NCI-H1105 treated with DMSO at 0.1 percent for 48 hours (cell line): ENCODE data around the gene HABP2.
A peak's percentile ranks its signal among the peaks of the same experiment; 100 is the strongest.

Experiments
- DNase-seq: peaks from one replicate; lab custom pipeline; 2025; lab: John Stamatoyannopoulos, UW

HABP2 gene

GRCh38 chr10:113552701-113553100 is at the start of gene HABP2:
HABP2 (plus strand) TSS chr10:113553053; CDS start chr10:113553122, 69 bp downstream.
- no peak for DNase-seq

GRCh38 chr10:113503930-113504329 is 48.9 kb upstream of the HABP2 start:
- DNase-seq = no peak

DNA sequence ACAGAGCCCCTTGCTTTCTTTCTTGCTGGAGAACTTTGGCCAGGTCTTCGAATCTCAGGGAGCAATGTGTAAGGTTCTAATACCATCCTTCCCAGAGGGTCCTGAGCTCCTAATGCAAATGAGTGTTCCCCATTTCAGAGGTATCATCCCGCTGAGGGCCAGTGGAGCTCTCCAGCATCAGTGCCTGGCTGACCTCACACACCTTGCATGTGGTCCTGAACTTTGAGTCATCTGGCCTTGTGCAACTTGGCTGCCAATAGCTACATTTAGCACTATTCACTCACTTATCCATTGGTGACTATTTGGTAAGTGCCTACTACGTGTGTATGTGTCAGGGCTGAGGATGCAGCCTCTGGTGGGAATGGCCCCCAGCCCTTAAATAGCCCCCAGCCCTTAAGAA is 48.4 kb upstream of the HABP2 start:
- DNase-seq = no peak

DNA sequence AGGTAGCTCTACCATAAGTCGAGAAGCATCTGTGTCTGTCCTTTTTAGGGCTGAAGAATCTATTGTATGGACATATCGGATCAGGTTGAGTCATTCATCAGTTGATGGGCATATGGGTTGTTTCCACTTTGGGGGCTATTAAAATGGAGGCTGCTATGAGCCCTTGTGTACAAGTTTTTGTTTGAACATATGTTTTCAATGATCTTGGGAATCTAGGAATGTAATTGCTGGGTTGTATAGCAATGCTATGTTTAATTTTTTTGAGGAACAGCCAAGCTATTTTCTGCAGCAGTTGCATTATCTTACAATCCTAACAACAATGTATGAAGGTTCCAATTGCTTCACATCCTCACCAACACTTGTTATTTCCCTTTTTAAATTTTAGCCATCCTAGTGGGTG is 46.4 kb upstream of the HABP2 start:
- DNase-seq = no peak

GRCh38 chr10:113511419-113511818 is 41.4 kb upstream of the HABP2 start:
- no peak for DNase-seq

DNA sequence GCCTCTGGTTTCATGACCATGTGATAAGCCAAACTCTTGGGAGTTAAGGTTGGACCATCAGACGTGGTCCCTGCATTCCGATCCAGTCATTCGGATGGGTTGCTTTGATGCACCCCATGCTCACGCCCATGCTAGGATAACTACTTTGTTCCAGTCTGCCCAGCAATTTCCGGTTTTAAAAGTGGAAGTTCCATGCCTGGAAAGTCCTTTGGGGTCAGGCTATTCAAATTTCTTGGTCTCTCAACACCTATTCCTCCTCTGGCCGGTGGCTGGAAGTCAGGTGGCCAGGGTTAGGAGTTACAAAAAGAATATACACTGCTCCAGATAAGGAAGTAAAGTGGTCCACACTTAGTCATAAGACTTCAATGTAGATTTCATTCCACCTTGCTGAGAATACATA is 37.7 kb upstream of the HABP2 start:
- DNase-seq = no peak

DNA sequence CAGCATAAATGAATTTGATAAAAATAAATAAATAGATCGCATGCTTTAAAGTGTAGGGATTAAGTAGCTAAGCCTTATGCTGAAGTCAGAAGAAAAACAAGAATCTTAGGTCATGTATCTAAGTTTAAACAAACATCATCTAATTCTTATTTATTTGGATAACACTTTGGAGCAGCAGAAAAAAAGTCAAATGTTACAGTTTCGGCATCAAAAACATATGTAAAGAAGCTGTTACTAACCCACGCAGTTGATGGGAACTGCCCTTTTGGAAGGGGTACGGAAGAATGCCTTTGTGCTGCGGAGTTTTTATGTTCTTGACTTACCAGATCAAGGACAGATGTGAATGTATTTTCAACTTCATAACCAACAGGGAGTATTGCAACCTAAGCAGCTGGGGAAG is 37.3 kb upstream of the HABP2 start:
- DNase-seq = no peak

GRCh38 chr10:113516061-113516460 is 36.8 kb upstream of the HABP2 start:
- DNase-seq = no peak

DNA sequence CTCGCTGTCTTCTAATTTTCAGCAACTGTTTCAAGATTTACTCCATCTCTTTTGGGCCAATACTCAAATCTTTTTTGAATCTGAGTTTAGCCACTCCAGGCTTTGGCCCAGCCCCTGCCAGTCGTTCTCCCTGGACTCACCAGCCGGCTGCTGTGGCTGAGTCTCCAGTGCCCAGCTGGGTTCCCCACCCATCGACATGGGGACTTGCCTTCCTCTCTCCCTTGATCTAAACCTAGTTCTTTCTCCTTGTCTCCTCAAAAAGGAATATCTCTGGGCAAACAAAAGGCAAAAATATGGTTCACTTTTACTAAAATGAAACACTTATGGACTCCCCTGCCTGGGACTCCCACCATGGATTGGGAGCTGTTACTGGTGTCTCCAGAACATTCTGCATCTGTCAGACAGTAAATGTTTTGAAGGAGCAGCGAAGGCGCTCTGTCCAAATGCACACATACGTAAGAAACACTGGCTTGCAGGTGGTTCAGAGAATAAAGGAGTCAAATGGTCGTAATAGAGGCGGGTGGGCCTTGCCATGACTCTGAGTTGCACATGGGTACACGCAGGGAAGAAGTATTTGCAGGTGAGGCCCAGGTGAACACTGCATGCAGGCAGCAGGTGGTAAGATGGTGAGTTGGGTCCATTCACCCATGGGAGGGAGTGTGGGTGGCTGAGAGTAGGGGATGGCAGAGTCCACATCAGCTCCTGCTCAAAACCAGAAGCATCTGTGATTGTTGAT is 35.5 kb upstream of the HABP2 start:
- no peak for DNase-seq

- DNase-seq = no peak
Observed at GRCh38 chr10:113517901-113518260, 35.0 kb upstream of the HABP2 start.

- DNase-seq = no peak
Observed at GRCh38 chr10:113518415-113518814, 34.4 kb upstream of the HABP2 start.

- DNase-seq = no peak
Observed at GRCh38 chr10:113518816-113519591, 33.8 kb upstream of the HABP2 start.

DNA sequence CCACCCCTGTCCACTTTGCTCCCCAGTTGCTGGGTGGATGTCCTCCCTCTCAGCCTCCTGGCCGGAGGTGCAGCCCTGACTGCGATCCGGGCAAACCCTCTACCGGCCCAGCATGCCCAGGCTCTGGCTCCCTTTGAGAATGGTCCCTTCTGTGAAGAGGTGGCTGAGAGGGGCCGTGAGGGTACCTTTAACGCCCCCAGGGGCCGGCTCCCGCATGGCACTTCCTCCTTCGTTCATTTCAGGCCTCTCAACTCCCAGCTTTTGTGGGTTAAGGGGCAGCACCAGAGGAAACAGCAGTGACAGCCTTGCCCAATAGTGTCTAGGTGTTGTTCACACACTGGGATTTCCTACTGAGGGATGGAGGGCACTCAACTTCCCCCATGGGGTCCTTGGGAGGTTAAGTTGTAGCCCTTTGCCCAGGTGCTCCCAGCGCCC is 33.2 kb upstream of the HABP2 start:
- no peak for DNase-seq

DNA sequence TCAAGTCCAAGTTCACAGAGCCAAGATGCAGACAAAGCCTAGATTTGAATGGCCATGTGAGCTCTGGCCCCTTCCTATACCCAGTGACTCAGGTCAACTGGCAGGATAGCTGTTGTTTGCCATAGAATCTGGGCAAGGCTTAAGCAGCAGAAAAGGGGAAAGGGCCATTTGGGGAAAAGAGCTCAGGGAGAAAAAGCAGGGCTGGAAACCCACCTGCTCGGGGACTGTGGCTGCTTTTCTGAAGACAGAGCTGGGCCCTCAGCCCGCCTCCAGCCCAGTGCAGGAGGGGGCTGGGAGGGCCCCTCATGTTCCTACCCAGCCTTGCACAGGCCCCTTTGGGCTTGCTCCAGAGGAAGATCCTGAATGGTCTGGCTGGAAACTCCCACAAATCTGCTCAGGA is 32.6 kb upstream of the HABP2 start:
- DNase-seq = no peak

DNA sequence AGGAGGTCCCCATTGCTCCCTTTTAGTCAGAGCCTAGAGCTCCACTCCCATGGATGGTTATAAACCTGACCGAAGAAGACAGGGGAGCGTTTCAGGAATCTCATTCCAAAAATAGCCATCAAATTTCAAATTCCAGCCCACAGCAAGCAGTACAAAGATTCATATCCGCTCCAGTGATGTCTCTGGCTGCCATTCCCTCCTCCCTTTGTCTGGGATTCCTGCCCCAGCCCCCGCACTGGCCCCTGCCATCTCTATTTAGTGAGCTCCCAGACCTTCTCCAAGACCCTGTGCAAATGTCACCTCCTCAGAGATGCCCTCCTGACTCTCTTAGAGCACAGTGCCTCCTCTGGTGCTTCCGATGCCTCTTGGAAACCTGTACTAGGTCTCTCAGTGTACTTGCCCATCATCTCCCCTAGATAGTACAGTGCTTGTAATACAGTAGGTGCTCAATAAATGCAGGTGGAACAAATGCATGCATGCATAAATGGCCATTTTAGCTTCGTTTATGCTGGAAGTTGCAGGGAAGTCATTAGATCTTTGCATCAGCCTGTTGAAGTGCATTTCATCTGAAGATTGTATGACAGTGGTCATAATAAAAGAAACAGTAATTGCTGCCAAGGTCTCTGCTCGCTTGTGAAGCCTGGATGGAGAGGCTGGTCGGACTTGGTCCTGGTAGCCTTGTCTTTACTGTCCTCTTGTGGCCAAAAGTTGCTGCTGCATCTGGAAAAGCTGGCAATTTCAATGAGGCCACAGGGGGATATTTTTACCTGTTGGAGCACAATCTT is 32.0 kb upstream of the HABP2 start:
- DNase-seq = peak; percentile 51

DNA sequence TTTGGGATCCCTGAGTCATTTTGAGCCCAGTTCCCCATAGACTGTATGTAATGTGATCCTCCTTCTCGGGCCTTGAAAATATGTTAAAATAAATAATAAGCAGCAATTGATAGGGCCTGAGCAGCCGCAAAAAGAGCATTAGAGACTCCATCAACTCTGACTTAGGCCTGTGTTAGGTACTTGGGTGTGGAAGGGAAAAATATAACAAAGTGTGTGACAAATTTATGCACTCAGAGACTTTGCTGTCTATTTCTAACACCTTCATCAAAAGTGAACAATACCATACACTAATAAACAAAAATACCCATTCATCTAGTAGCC is 31.4 kb upstream of the HABP2 start:
- no peak for DNase-seq

GRCh38 chr10:113522460-113522859 is 30.4 kb upstream of the HABP2 start:
- no peak for DNase-seq

DNA sequence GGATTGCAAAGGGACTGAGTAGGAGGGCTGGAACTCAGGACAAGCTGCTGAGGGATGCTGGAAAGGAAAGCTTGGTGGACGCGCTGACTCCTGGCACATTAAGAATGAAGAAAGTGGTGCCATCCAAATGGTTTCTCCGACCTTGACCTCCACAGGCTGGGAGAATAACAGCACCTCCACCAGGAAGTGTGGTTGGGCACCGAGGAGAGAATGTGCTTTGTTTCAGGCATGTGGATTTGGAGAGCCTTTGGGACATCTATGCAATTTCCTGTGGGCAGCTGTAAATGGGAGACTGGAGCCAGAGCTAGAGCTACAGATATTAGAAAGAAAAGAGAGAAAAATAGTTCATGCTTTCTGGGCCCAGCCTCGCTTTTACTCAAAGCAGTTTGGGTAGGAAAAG is 29.8 kb upstream of the HABP2 start:
- no peak for DNase-seq

GRCh38 chr10:113523628-113524027 is 29.2 kb upstream of the HABP2 start:
- DNase-seq = no peak

DNA sequence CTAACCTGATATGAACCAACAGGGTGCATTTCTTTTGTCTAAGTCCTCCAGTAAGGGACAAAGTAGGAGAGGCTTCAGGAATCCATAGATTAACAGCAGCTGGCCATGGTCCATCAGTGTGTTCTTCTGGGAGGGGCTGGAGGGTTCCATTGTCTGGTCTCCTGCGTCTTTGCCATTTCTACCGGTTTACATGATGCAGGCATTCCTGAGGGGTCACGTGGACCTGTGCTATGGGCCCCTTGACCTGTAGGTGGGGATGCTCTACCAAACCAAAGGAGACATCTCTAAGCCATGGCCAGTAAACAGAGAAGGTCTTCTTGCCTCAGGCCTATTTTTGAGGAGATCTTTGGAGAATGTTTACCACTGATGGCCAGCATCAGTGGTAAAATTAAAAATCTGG is 28.7 kb upstream of the HABP2 start:
- DNase-seq = no peak

GRCh38 chr10:113524539-113525490 is 28.0 kb upstream of the HABP2 start:
- DNase-seq = no peak

- DNase-seq = no peak
Observed at GRCh38 chr10:113525713-113526112, 27.1 kb upstream of the HABP2 start.
